HEK293 (cell line): ENCODE measurements around the gene REX1BD.

Experiments used
- GLIS1 ChIP-seq: fragments of 450-650 bp; formaldehyde crosslinking; IDR thresholded peaks from 2 replicates; pipeline ENCODE4 v1.5.1; 2016; ENCODE audit warnings: missing biosample characterization, missing genetic modification characterization
- HOXD13 ChIP-seq: sonication (generic); formaldehyde crosslinking; IDR thresholded peaks from 2 replicates; pipeline ENCODE4 v1.8.0; 2022; ENCODE audit warnings: missing genetic modification reagents, borderline replicate concordance
- KLF1 ChIP-seq: fragments of 450-650 bp; formaldehyde crosslinking; IDR thresholded peaks from 2 replicates; pipeline ENCODE4 v1.5.1; 2016; ENCODE audit warnings: missing biosample characterization, missing genetic modification characterization
- KLF10 ChIP-seq: fragments of 450-650 bp; IDR thresholded peaks from 2 replicates; pipeline ENCODE4 v1.5.1; 2018; ENCODE audit warnings: missing biosample characterization, mild to moderate bottlenecking, missing genetic modification characterization
- KLF7 ChIP-seq: fragments of 450-650 bp; formaldehyde crosslinking; IDR thresholded peaks from 2 replicates; pipeline ENCODE4 v1.5.1; 2016; ENCODE audit warnings: missing biosample characterization, missing genetic modification characterization, borderline replicate concordance
- MYNN ChIP-seq: fragments of 450-650 bp; formaldehyde crosslinking; IDR thresholded peaks from 2 replicates; pipeline ENCODE4 v1.5.1; 2016; ENCODE audit warnings: missing biosample characterization, missing genetic modification characterization, borderline replicate concordance
- SP7 ChIP-seq: fragments of 450-650 bp; formaldehyde crosslinking; IDR thresholded peaks from 2 replicates; pipeline ENCODE4 v1.5.1; 2016; ENCODE audit warnings: missing biosample characterization, missing genetic modification characterization
- TRIM28 ChIP-seq: IDR thresholded peaks from 2 replicates; pipeline ENCODE4 v1.6.1; 2011; ENCODE audit warnings: low read length, control low read depth, borderline replicate concordance
- WT1 ChIP-seq: fragments of 450-650 bp; formaldehyde crosslinking; IDR thresholded peaks from 2 replicates; pipeline ENCODE4 v1.5.1; 2016; ENCODE audit warnings: missing biosample characterization, missing genetic modification characterization
- ZBTB17 ChIP-seq: fragments of 450-650 bp; formaldehyde crosslinking; IDR thresholded peaks from 2 replicates; pipeline ENCODE4 v1.5.1; 2016; ENCODE audit warnings: missing biosample characterization, missing genetic modification characterization
- ZFP3 ChIP-seq: fragments of 450-650 bp; formaldehyde crosslinking; IDR thresholded peaks from 2 replicates; pipeline ENCODE4 v1.5.1; 2016; ENCODE audit warnings: low read depth, missing biosample characterization, missing genetic modification characterization
- ZFP37 ChIP-seq: fragments of 450-650 bp; formaldehyde crosslinking; IDR thresholded peaks from 2 replicates; pipeline ENCODE4 v1.5.1; 2016; ENCODE audit warnings: missing biosample characterization, missing genetic modification characterization
- ZIC2 ChIP-seq: fragments of 450-650 bp; formaldehyde crosslinking; IDR thresholded peaks from 2 replicates; pipeline ENCODE4 v1.5.1; 2016; ENCODE audit warnings: missing biosample characterization, missing genetic modification characterization
- ZNF202 ChIP-seq: fragments of 450-650 bp; formaldehyde crosslinking; IDR thresholded peaks from 2 replicates; pipeline ENCODE4 v1.5.1; 2016; ENCODE audit warnings: missing biosample characterization, missing genetic modification characterization, borderline replicate concordance
- ZNF23 ChIP-seq: fragments of 450-650 bp; formaldehyde crosslinking; IDR thresholded peaks from 2 replicates; pipeline ENCODE4 v1.5.1; 2016; ENCODE audit warnings: missing biosample characterization, missing genetic modification characterization, borderline replicate concordance
- ZNF248 ChIP-seq: fragments of 450-650 bp; formaldehyde crosslinking; IDR thresholded peaks from 2 replicates; pipeline ENCODE4 v1.5.1; 2017; ENCODE audit warnings: missing biosample characterization, missing genetic modification characterization
- ZNF324 ChIP-seq: fragments of 450-650 bp; formaldehyde crosslinking; IDR thresholded peaks from 2 replicates; pipeline ENCODE4 v1.5.1; 2016; ENCODE audit warnings: missing biosample characterization, missing genetic modification characterization
- ZNF416 ChIP-seq: fragments of 450-650 bp; formaldehyde crosslinking; IDR thresholded peaks from 2 replicates; pipeline ENCODE4 v1.5.1; 2016; ENCODE audit warnings: missing biosample characterization, missing genetic modification characterization
- ZNF426 ChIP-seq: fragments of 450-650 bp; formaldehyde crosslinking; IDR thresholded peaks from 2 replicates; pipeline ENCODE4 v1.5.1; 2017; ENCODE audit warnings: missing biosample characterization, missing genetic modification characterization, mild to moderate bottlenecking, inconsistent platforms, moderate library complexity
- ZNF530 ChIP-seq: fragments of 450-650 bp; formaldehyde crosslinking; IDR thresholded peaks from 2 replicates; pipeline ENCODE4 v1.5.1; 2016; ENCODE audit warnings: low read depth, missing biosample characterization, missing genetic modification characterization
- ZNF544 ChIP-seq: fragments of 450-650 bp; formaldehyde crosslinking; IDR thresholded peaks from 2 replicates; pipeline ENCODE4 v1.5.0; 2017; ENCODE audit warnings: missing biosample characterization, missing genetic modification characterization
- ZNF555 ChIP-seq: fragments of 450-650 bp; formaldehyde crosslinking; conservative IDR thresholded peaks from 2 replicates; pipeline ENCODE4 v1.5.1; 2017; ENCODE audit warnings: missing biosample characterization, mild to moderate bottlenecking, missing genetic modification characterization, inconsistent platforms
- ZNF558 ChIP-seq: fragments of 450-650 bp; formaldehyde crosslinking; IDR thresholded peaks from 2 replicates; pipeline ENCODE4 v1.5.1; 2016; ENCODE audit warnings: missing biosample characterization, missing genetic modification characterization
- ZNF560 ChIP-seq: fragments of 450-650 bp; formaldehyde crosslinking; IDR thresholded peaks from 2 replicates; pipeline ENCODE4 v1.5.1; 2017; ENCODE audit warnings: missing biosample characterization, missing genetic modification characterization, borderline replicate concordance
- ZNF660 ChIP-seq: fragments of 450-650 bp; IDR thresholded peaks from 2 replicates; pipeline ENCODE4 v1.5.1; 2018; ENCODE audit warnings: missing biosample characterization, mild to moderate bottlenecking, missing genetic modification characterization
- ZNF792 ChIP-seq: fragments of 450-650 bp; formaldehyde crosslinking; IDR thresholded peaks from 2 replicates; pipeline ENCODE4 v1.5.1; 2016; ENCODE audit warnings: missing biosample characterization, missing genetic modification characterization
- ZSCAN23 ChIP-seq: fragments of 450-650 bp; formaldehyde crosslinking; IDR thresholded peaks from 2 replicates; pipeline ENCODE4 v1.5.1; 2016; ENCODE audit warnings: missing biosample characterization, missing genetic modification characterization
- TF ChIP-seq, protein P1 (sequence below): fragments of 450-650 bp; formaldehyde crosslinking; IDR thresholded peaks from 2 replicates; pipeline ENCODE4 v1.5.1; 2016; ENCODE audit warnings: missing biosample characterization, missing genetic modification characterization
- TF ChIP-seq, protein P2 (sequence below): fragments of 450-650 bp; formaldehyde crosslinking; IDR thresholded peaks from 2 replicates; pipeline ENCODE4 v1.5.1; 2016; ENCODE audit warnings: missing biosample characterization, missing genetic modification characterization
- TF ChIP-seq, protein P3 (sequence below): fragments of 450-650 bp; formaldehyde crosslinking; IDR thresholded peaks from 2 replicates; pipeline ENCODE4 v1.5.1; 2017; ENCODE audit warnings: missing biosample characterization, missing genetic modification characterization
- TF ChIP-seq, protein P4 (sequence below): fragments of 450-650 bp; formaldehyde crosslinking; IDR thresholded peaks from 2 replicates; pipeline ENCODE4 v1.5.1; 2016; ENCODE audit warnings: missing biosample characterization, missing genetic modification characterization

Gene REX1BD

DNA sequence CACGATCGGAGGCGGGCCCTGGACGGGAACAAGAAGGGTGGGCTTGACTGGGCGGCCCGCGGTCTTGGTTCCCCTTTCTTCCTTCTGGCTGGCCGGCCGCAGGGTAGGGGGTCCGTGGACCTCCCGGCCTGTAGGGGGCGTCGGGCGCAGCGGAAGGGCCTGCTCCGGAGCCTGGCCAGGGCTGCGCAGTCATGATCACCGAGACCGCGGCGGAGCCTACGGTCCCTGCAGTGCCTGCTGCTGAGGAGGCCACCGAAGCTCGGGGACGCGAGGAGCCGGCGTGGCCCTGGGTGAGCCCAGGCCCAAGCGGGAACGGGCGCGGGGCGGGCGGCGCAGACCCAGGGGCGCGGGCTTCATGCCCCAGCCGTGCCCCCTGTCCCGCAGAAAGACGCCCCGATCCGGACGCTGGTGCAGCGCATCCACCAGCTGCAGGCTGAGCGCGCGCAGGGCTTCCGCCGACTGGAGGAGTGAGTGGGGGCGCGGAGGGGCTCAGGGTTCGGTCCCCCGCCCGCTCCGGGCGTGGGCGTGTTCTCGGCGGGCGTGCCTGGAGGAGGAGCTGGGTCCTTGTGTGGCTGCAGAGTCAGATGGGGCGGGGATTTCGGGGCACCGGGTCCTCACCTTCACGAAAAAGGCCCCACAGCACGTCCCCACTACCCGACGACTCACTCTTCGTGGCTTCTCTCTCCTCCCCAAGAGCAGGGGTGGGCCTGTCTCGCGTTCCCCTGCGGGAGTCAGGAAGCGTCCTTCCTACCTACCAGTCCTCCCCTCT, at the start of gene REX1BD (continued):
- TF ChIP-seq, protein P1, sequence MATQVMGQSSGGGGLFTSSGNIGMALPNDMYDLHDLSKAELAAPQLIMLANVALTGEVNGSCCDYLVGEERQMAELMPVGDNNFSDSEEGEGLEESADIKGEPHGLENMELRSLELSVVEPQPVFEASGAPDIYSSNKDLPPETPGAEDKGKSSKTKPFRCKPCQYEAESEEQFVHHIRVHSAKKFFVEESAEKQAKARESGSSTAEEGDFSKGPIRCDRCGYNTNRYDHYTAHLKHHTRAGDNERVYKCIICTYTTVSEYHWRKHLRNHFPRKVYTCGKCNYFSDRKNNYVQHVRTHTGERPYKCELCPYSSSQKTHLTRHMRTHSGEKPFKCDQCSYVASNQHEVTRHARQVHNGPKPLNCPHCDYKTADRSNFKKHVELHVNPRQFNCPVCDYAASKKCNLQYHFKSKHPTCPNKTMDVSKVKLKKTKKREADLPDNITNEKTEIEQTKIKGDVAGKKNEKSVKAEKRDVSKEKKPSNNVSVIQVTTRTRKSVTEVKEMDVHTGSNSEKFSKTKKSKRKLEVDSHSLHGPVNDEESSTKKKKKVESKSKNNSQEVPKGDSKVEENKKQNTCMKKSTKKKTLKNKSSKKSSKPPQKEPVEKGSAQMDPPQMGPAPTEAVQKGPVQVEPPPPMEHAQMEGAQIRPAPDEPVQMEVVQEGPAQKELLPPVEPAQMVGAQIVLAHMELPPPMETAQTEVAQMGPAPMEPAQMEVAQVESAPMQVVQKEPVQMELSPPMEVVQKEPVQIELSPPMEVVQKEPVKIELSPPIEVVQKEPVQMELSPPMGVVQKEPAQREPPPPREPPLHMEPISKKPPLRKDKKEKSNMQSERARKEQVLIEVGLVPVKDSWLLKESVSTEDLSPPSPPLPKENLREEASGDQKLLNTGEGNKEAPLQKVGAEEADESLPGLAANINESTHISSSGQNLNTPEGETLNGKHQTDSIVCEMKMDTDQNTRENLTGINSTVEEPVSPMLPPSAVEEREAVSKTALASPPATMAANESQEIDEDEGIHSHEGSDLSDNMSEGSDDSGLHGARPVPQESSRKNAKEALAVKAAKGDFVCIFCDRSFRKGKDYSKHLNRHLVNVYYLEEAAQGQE (tag by site-specific recombination), result peak; percentile 52; the same call in 1 of the 2 replicates
- TF ChIP-seq ZNF558 (tag by site-specific recombination), result no peak
- peak; percentile 83 for TF ChIP-seq KLF10
- TF ChIP-seq ZSCAN23 (tag by site-specific recombination), result no peak
- TF ChIP-seq ZNF530, result no peak
- TF ChIP-seq ZNF416 (tag by site-specific recombination), result no peak
- TF ChIP-seq GLIS1 (tag by site-specific recombination), result peak; percentile 47
- TF ChIP-seq ZNF792 (tag by site-specific recombination), result no peak; the same call in 1 of the 2 replicates
- TF ChIP-seq ZNF202, result no peak
- no peak for TF ChIP-seq ZNF544
- no peak; the same call in 1 of the 2 replicates for TF ChIP-seq TRIM28
- TF ChIP-seq ZNF426 (tag by site-specific recombination), result no peak
- TF ChIP-seq, protein P2, sequence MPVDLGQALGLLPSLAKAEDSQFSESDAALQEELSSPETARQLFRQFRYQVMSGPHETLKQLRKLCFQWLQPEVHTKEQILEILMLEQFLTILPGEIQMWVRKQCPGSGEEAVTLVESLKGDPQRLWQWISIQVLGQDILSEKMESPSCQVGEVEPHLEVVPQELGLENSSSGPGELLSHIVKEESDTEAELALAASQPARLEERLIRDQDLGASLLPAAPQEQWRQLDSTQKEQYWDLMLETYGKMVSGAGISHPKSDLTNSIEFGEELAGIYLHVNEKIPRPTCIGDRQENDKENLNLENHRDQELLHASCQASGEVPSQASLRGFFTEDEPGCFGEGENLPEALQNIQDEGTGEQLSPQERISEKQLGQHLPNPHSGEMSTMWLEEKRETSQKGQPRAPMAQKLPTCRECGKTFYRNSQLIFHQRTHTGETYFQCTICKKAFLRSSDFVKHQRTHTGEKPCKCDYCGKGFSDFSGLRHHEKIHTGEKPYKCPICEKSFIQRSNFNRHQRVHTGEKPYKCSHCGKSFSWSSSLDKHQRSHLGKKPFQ (tag by site-specific recombination), result peak; percentile 52
- TF ChIP-seq ZNF324 (tag by site-specific recombination), result peak; percentile 95
- no peak for TF ChIP-seq KLF7 (tag by site-specific recombination)
- TF ChIP-seq ZFP37 (tag by site-specific recombination), result peak; percentile 89
- peak; percentile 95 for TF ChIP-seq ZNF660 (tag by site-specific recombination)
- no peak for TF ChIP-seq HOXD13
- TF ChIP-seq MYNN, result no peak
- TF ChIP-seq KLF1 (tag by site-specific recombination), result peak; percentile 77
- no peak for TF ChIP-seq ZNF248
- TF ChIP-seq, protein P3, sequence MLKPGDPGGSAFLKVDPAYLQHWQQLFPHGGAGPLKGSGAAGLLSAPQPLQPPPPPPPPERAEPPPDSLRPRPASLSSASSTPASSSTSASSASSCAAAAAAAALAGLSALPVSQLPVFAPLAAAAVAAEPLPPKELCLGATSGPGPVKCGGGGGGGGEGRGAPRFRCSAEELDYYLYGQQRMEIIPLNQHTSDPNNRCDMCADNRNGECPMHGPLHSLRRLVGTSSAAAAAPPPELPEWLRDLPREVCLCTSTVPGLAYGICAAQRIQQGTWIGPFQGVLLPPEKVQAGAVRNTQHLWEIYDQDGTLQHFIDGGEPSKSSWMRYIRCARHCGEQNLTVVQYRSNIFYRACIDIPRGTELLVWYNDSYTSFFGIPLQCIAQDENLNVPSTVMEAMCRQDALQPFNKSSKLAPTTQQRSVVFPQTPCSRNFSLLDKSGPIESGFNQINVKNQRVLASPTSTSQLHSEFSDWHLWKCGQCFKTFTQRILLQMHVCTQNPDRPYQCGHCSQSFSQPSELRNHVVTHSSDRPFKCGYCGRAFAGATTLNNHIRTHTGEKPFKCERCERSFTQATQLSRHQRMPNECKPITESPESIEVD (tag by site-specific recombination), result no peak
- TF ChIP-seq, protein P4, sequence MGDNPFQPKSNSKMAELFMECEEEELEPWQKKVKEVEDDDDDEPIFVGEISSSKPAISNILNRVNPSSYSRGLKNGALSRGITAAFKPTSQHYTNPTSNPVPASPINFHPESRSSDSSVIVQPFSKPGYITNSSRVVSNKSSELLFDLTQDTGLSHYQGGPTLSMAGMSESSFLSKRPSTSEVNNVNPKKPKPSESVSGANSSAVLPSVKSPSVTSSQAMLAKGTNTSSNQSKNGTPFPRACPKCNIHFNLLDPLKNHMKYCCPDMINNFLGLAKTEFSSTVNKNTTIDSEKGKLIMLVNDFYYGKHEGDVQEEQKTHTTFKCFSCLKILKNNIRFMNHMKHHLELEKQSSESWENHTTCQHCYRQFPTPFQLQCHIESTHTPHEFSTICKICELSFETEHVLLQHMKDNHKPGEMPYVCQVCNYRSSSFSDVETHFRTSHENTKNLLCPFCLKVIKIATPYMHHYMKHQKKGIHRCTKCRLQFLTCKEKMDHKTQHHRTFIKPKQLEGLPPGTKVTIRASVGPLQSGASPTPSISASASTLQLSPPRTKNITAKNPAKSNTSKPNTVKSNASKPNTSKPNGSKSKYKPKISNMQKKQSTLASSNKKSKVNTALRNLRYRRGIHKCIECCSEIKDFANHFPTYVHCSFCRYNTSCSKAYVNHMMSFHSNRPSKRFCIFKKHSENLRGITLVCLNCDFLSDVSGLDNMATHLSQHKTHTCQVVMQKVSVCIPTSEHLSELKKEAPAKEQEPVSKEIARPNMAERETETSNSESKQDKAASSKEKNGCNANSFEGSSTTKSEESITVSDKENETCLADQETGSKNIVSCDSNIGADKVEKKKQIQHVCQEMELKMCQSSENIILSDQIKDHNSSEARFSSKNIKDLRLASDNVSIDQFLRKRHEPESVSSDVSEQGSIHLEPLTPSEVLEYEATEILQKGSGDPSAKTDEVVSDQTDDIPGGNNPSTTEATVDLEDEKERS (tag by site-specific recombination), result no peak
- TF ChIP-seq SP7, result peak; percentile 85
- peak; percentile 52 for TF ChIP-seq ZIC2 (tag by site-specific recombination)
- TF ChIP-seq WT1 (tag by site-specific recombination), result peak; percentile 42
- TF ChIP-seq ZNF560 (tag by site-specific recombination), result no peak
- peak; percentile 99 for TF ChIP-seq ZBTB17 (tag by site-specific recombination)
- no peak for TF ChIP-seq ZNF23 (tag by site-specific recombination)
- no peak for TF ChIP-seq ZNF555
- 0 out of 2 replicates have a peak, but pooled peaks have one; percentile 9 for TF ChIP-seq ZFP3 (tag by site-specific recombination)
